NCI-H2171 (cell line): ENCODE data around the gene TLX3.
"Not testable (repeated sequence)": the region's sequence is repeated elsewhere in the genome, so short reads cannot be mapped to it uniquely, and the experiment has no call there.

ENCODE experiments used
- DNase-seq: peaks from one replicate; lab custom pipeline; 2025; lab: John Stamatoyannopoulos, UW

TLX3 gene

DNA sequence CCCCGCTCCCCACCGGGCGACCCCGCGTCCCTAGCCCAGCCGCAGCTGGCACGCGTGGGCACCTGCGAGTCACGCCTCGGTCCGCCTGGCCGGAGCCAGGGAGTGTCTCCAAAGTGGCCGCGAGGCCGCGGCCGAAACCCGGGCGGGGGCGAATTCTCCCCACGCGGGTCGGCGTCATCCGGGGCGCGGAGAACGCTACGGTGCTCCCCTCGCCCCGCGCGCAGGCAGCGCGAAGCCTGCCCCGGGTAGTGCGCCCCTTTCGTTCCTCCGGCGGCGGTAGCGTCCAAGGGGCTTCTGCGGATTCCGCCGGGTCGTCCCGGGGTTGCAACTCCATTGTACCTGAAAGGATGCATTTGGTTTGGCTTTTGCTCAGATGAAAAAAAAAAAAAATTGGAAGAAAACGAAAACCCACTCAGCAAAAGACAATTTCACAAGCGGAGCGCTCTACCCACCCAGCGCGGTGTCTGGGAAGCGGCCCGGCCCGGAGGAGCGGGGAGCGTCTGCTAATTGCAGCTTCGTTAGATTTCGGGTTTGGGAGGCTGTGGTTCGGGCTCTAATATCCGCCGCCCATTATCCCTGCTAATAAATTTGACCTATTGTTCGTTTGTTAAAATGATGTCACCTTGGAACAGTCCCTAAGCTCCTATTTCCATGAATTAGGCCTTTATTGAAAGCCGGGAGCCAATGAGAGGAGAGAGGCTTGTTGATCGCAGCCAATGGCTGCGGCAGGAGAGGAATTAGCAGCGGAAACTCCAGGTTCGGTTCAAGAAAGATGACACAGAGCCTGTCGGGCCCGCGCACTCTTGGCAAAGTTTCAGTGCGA, at the start of gene TLX3:
TLX3 (plus strand) TSS at position 796 of the 823 bp plus-strand sequence. CDS start 118 bp downstream, outside the sequence.
- peak; percentile 80 for DNase-seq

DNA sequence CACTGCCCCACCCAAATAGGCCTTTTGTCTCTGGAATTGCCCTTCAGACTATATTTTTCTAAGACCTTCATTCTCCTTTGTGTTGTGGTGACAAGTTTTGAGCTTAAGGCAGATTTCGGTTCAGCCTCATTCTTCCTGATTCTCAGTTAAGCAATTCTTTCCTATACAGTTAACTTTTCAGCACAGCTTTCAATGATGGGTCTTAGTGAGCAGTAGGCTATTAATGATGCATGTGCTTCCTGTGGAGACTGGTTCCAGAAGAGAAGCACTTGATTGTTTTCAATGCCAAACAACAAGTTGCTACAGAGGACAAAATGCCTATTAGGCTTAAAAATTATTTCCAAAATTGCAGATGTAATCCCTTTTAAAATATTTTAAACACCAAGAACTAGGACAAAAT, 47.7 kb upstream of the TLX3 start:
- DNase-seq: no peak

DNA sequence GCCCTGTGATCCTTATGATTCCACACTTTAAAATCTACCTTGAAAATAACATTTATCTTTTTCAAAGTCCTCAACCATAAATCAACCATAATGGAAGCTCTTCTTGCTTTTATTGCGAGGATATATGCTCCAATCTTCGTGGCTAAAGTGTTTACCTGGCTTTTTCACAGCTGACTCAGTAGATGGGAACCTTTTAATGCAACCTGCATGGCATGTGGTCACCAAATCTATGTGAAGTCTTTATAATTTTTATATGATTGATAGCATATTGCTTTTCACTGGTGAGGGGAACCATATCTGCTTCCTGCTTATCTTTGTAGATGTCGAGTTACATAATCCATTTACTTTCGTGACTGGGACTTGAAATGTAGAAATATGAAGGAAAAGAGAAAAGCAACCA, 47.1 kb upstream of the TLX3 start:
- DNase-seq: no peak

DNA sequence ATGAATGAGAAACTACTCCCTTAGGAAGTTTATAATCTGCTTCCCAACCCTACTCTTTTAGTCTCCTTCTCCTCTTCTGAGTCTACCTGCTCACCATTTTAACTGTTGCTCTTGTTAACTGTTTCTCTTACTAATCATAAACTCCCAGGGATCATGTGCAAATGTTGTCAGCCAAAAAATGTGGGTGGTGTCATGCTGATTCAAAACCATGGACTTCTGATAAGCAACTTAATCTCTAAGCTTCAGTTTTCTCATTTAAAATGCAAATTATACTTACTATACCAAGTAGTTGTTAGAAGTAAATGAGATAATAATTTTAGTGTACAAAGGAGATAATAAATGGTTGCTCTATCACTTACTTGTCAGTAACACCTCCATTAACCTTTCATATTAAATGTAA, 45.9 kb upstream of the TLX3 start:
- DNase-seq: no peak

DNA sequence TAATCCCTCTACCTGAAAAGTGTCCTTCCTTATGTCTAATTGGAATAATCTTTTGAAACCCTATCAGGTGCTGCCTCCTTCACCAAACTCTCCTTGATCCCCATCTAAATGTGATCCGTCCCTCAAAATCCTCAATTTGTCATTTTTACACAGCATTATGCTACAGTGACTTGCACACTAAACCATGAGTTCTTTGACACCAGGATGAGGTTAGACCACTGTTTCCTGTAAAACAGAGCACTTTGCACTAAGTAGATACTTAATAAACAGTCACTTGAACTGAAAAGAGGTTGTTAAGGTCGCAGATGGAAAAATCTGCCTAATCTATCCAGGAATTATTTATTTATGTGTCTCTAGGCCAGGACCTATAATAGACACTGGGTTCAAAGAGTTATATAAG, 44.2 kb upstream of the TLX3 start:
- DNase-seq: no peak

DNA sequence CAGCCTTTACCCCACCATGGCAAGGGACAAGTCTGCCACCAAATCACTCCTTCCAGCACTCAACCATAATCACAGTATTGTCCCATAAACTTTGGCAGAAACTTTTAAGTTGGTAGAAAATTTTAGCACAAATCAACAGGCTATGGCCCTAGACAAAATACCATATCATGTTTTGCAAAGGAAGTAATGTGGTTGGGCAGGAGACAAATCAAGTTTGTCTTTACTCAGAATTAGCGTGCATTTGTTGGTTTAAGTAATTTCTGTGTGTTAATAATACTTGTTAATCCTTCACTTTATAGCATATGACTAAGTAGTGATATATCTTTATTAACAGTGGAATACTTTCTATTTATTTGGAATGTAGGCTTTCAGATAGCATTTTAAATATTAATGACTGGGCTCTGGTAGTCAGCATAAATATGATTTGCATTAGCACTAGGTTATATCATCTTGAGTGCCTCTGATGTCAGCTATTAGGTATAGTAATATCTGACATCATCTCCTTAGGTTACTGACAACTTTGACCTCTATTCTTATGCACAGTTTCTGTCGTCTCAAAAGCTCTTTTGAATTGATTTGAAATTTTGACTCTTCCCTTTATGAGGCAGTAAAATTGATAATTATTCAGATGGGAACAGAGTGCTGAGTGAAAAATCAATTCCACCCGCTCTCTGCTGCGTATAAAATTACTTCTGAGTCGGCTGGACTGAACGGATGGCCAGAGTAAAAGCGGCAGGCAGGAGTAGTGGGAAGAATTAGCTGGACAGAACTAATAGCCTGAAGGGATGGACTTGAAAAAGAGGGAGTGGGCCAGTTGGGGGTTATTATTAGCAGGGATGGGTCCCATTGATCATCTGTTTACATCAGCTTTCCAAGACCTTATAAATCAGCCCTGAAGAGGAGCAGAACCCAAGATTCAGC, 40.1 kb upstream of the TLX3 start:
- DNase-seq: no peak

DNA sequence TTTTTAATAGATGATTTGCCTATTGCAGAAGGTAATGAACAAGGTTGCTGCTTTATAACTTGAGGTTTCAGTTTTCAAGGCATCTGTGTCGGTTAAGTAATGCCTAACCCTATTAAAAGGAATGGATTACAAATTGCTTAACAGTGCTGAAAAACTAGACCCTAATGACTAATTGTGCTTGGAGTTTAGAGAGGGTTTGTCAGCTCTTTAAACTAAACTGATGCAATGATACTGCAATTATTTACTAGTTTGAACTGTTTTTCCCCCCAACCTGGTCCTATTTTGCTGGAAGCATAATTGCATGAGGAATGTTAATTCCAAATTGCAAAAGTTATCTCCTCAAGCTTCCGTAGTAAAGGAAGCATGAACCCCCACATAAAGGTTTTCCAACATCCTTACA, 39.3 kb upstream of the TLX3 start:
- no peak for DNase-seq

DNA sequence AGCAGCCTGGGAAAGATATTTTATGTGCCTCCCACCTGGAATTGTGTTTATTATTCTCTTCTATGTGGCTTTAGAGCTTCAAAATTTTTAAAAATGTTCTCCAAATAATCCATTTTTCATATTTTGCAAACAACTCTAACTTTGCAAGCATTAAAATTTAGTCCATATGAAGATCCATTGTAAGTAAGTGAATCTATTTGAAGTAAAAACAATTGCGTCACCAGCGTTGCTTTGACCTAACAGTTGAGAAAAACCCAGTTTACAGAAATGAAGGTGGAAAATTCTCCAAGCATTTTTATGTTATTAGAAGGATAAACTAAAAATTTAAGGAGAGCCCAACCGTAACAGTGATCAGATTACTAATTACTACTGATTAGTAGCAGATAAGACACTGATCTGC, 38.9 kb upstream of the TLX3 start:
- DNase-seq: no peak

DNA sequence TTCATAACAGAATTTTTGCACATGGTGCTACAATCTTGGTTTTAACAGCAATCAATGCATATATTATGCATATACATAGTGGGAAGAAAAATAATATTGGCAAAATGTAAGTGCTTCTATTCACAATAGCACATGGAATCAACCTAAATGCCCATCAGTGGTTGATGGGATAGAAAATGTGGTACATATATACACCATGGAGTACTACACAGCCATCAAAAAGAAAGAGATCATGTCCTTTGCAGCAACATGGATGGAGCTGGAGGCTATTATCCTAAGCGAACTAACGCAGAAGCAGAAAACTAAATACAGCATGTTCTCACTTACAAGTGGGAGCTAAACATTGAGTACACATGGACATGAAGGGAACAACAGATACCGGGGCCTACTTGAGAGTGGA, 37.2 kb upstream of the TLX3 start:
- no peak for DNase-seq

DNA sequence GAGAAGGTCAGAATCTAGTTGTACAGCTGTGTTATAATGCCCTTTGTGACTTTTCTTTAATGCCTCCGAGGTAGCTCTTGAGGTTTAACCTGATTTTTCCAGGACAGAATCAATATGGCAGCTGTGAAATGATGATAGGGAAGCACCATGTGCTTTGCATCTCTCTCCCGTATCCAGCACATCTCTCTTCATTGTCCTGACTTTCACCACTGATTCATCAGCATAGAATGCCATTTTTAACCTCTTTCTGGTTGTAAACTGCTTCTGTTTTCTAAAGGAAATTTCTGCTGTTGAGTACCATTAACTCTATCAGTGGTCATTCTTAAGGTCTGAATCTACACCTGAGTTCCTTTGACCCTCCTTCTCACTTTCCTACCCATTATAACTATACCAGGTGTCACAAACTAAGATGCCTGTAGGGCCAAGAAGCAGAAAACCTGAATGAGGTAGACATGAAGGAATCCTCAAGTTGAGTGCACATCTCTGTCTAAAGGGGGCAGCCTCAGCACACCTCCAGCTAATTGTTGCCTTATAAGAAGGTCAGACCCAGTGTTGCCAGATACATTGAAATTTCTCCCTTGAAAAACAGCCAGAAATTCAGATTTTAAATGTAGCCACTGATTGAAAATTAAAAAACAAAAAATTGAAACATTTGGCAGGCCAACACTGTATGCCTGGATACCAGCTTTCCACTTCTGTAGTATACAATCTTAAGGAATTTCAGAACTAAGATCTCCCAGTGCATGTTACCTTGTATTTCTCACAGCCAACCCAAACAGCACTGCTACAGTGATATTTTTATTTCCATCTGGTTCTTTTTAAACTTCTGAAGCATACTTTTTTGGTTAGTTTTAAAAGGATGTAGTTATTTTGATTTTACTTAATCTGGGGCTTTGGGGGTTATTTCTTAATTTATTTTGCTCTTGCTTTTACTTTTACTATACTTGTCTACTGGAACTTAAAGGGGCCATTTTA, 35.8 kb upstream of the TLX3 start:
- DNase-seq: no peak

DNA sequence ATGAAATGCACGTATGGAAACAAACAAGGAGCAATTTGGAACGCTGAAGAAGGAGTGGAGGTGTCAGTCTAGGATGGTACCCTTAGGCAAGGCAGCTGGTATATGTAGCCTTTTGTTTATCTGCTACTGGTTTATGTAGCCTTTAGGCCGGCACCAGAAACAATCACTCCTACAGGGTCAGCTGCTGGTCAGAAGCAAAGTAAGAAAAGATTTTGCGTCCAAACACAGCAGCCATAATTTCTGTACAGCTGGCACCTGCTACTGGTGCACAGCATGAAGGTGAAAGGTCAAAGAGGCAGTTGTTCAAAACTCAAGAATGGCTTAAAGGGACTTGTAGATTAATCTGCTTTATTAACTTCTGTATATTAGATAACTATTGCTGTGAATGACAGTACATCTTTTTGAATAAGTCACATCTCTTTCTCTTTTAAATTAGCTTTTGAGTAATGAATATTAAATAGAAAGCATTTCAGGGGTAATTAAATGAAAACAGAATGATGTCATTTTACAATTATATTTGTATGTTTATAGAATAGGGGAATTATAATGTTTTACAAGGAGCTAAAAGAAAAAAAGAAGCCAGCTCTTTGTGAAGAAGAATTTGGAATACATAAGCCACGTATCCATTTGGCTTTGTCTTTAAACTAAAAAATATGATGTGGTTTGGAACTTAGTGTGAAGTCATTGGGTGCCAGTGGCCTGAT, 33.1 kb upstream of the TLX3 start:
- DNase-seq: no peak

DNA sequence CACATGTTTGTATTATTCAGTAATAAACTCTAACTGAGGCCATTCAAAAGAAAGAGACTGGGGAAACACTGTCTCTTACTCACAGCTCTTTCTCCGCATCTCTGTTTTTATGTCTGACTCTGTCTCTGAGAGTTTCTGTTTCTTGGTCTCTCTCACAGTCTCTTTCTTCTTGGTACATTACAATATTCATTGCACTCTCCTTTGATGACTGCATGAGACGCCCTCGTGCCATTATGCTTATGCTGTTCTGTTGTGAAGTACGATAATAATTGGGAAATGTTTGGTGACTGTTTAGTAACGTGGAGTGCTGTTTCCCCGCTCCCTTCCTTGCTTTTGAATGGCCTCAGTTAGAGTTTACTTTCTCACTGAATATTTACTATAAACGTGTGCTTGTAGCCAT, 25.3 kb upstream of the TLX3 start:
- no peak for DNase-seq

DNA sequence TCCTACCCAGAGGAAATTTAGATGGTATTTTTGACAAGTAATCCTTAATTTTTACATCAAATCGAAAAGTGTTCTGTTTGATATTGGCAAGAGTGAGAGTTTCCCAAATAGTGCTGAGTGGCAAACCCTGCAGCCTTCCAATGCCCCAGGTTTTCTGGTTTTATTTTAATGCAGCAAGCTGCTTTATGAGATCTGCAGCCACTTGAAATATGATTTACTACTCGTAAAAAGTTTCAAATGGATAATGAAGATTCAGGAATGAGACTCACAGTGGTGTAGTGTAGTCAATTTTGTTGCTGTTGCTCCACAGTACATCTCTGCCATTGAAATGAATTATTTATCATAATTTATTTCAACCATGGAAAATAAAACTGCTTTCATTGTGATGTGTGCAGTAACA, 23.6 kb upstream of the TLX3 start:
- DNase-seq: no peak

DNA sequence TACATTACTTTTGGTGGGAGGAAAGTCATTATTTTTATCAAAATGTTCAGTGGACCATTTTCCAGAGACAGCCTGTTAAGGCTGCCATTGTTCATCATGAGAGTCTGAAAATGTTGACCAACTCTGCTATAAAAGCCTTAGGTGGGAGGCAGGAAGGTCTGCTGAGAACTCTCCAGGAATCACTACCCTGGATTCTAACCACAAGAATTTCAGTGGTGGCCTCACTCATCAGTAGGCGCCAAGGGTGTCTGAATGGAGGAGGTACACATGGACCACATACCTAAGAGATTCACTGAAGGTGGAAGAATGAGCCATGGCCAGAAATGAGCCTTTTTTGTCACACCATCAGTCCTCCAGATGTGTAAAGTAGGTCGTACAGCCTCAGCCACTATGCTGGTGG, 21.0 kb upstream of the TLX3 start:
- DNase-seq: no peak

DNA sequence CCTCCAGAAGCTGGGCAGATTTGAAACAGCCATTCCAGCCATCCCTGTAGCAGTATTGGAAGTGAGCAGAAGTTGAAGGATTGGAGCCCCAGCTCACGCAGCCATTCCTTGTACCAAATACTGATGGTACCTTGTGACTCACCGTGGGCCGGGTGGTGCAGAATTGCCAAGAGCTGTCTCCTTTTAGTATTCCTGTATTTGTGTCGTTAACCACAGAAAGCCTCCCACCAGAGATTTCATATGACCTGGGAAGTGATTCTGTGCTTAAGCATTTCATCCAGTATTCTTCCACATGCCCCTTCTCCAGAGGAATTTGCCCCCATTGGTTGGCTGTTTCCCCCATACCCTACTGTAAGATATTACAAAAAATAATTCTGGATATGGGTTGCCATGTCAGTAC, 17.7 kb upstream of the TLX3 start:
- DNase-seq: no peak

DNA sequence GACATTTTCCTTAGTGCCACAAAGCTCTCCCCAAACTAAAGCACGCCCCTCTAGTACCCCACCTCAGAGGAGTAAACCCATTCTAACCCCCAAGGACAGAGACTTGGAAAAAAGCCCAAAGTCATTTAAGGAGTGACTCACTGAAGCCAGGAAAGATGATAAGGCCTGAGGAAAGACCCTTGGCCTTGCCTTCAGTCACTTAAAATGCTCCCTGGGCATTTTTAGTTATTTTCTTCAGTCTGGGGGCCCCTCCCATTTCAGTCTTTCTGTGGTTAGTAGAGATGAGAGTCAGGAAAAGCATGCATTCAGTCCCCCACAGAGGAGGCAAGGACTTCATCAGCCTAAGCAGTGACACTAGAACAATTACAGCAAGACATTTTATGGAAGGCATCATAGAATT, 13.7 kb upstream of the TLX3 start:
- DNase-seq: no peak

DNA sequence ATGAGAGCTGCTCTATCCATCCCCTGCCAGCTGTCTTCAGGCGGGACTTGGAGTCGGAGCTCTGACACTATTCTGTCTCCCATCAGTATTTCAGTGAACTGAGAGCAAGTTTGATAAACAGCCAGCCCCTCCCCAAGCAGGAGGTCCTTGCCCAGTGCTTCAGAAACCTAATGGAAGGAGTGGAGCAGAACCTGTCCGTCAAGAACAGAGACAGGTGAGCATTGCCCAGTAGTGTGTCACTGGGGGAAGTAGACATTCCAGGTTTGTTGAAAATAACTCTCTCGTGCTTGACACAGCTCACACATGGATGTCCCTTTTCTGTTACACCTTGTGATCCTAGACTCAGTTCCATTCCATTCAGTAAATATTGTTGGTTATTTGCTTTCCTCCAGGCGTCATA, 13.2 kb upstream of the TLX3 start:
- no peak for DNase-seq

DNA sequence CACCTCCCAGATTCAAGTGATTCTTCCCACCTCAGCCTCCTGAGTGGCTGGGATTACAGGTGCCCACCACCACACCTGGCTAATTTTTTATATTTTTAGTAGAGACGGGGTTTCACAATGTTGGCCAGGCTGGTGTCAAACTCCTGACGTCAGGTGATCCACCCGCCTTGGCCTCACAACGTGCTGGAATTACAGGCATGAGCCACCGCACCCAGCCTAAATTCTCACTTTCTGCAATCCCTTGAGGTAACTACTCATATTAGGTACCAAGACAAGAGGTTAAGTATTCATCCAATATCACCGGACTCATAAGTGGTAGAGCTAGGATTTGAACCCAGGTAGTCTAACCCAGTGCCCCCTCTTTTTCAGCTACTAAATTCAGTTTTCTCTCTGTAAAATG, 11.1 kb upstream of the TLX3 start:
- DNase-seq: not testable (repeated sequence)

DNA sequence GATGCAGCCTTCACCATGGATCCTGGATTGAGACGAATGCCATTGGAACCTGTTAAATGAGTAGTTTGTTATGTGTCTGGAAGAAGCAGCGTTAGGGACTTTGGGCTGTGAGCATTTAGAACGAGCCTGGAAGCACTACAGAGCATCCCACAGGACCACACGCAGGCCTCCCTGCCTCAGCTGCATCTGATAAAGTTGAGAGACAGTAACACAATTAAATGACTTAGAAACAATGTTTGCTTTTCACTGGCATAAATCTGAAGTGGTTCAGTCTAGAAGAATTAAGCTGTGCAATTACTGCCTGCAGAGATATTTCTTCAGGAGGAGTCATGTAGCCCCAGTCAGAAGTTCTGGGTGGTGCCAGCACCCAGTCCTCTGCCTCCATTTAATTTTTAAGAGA, 9.8 kb upstream of the TLX3 start:
- no peak for DNase-seq

DNA sequence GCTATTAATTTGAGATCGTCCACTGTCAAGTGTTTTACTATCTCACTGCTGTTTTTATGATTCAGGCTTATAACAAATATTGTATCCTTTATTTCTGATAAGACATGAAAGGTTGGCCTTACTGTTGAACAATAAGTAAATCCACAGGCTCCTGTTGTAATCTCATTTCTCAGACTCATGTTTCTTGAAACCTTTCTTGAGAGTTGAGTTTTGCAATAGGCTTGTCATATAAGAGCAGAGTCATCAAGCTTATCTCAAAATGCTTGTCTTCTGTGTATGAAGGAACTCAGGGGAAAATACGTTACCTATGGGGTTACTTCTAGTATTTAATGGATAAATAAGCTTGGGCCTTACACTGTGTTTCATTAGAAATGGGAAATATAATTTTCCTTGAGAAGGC, 9.2 kb upstream of the TLX3 start:
- DNase-seq: no peak

DNA sequence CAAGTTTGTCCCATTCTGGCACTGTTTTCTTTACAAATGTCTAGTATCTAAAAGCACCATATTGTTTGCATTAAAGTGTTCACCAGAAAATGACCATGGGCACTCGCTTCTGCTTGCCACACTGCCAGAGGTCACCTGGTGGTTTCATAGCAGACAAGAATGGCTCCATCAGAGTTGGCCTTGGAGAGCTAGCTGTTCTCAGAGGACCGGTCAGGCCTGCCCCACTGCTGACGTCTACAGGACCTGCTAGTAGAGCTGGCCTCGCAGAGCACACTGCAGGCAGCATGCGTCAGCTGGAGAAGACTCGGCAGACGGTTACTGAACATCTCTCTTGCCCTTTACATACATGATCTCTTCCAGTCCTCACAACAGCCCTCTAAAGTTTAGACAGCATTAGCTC, 8.7 kb upstream of the TLX3 start:
- no peak for DNase-seq
